ENCODE measurements around the gene SCN9A.

DNA sequence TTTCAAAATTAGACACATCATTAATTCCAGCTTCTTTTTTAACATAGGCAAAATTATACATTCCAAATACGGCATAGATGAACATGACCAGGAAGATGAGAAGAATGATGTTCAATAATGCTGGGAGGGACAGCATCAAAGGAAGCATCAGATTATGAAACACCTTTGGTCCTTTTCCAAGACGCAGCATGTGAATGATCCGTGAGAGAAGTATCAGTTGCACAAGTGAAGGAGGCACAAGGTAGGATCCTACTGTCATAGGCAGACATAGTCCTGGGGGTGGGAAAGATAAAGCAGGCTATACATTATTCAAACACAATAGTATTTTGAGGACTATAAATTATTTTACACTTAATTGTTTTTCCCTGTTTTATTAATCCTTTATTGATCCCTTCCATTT, 30.6 kb upstream of the SCN9A start:
- TF ChIP-seq CTCF (IDR thresholded peaks at IDR 0.05; ENCODE audit: poor library complexity, severe bottlenecking) (no peak), POLR2AphosphoS5 (IDR thresholded peaks at IDR 0.05) (no peak), EZH2 (IDR thresholded peaks at IDR 0.05; ENCODE audit: borderline replicate concordance, insufficient read depth, low read length, poor library complexity, severe bottlenecking) (no peak), EP300 (conservative IDR thresholded peaks at IDR 0.05; ENCODE audit: poor library complexity, severe bottlenecking) (no peak), RAD21 (conservative IDR thresholded peaks at IDR 0.05) (no peak), TAF1 (IDR thresholded peaks at IDR 0.05; ENCODE audit: low read depth) (no peak), SMC3 (conservative IDR thresholded peaks at IDR 0.05; ENCODE audit: poor library complexity) (no peak)
